ENCODE results near the gene SLC15A4. TPM values are rescaled to one million over a fixed set of nuclear protein-coding genes. Genes with fewer than 3 reads are reported as not detected.

SLC15A4 gene
- total RNA-seq, 1 donor from 2014 or later: 30.0 TPM

DNA sequence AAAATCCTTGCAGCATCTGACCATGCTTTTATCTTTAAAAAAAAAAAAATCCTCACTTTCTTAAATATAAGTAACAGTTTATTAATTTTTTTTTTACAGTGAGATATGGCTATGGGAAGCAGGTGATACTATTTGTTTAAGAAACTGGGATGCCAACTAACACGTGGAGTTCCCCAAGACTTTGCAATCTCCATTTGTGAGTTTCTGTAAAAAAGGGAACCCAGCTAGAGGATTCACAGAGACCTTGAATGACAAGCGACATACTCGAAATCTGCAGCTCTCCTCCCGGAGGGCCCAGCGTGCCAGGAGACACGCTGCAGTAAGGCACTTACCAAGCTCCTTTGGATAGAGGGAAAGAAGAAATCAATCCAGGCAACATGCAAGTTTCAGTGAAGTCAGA, 30.1 kb downstream of the SLC15A4 start:
- intact Hi-C loops (cut with DNase I): no loop called here
- peaks cover 78% of the 10 kb centered on the region for H3K36me3 ChIP-seq
- TF ChIP-seq, protein P1, sequence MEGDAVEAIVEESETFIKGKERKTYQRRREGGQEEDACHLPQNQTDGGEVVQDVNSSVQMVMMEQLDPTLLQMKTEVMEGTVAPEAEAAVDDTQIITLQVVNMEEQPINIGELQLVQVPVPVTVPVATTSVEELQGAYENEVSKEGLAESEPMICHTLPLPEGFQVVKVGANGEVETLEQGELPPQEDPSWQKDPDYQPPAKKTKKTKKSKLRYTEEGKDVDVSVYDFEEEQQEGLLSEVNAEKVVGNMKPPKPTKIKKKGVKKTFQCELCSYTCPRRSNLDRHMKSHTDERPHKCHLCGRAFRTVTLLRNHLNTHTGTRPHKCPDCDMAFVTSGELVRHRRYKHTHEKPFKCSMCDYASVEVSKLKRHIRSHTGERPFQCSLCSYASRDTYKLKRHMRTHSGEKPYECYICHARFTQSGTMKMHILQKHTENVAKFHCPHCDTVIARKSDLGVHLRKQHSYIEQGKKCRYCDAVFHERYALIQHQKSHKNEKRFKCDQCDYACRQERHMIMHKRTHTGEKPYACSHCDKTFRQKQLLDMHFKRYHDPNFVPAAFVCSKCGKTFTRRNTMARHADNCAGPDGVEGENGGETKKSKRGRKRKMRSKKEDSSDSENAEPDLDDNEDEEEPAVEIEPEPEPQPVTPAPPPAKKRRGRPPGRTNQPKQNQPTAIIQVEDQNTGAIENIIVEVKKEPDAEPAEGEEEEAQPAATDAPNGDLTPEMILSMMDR (IDR thresholded peaks at IDR 0.05): no peak
- no peak for DNase-seq
- no peaks in the 10 kb centered on the region for H3K27me3 ChIP-seq (ENCODE audit: low read depth)
- H3K4me3 ChIP-seq: no peak overlapping the region
- H3K4me1 ChIP-seq: peaks cover 24% of the 10 kb centered on the region
- no peaks in the 10 kb centered on the region for H3K9me3 ChIP-seq
- H3K27ac ChIP-seq: no peak overlapping the region
- ATAC-seq: no peak

DNA sequence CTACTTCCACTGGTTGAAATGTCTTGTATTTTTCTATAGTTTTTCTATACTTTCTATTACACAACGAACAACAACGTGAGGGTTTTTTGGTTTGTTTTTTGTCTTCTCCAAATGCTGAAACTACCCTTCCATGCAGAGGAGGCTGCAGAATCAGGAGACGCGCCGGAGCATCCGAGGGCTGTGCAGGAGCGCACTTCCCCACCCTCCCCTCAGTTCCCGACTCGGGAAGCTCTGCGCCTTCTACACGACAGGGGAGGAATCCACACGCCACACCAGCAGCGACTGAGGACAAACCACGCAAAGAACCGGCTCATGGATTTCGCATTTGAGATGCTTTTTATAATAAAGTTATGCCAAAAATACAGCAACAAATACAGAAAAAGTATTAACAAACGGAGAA, 30.9 kb downstream of the SLC15A4 start:
- Histone ChIP-seq H3K4me1 (peaks cover 24% of the 10 kb centered on the region), H3K36me3 (peaks cover 70% of the 10 kb centered on the region)
- intact Hi-C loops (cut with DNase I): no loop called here

DNA sequence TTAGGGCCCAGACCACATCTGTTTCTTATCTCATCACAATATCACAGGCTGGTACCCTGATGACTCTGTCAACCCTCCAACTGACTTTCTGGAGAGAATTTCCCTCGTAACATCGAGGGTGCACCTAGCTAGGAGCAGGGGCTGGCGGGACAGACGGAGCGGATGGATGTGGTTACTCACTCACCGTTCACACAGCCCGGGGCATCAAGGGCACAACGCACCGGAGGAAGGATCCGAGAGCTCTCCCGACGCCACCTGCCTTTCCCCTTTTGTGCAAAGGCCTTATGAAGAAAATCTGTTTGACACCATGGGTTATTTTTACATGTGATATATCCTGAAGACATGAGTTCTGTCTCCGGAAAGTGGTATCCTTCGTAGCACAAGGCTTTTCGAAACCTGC, 31.4 kb downstream of the SLC15A4 start:
- no peak for ATAC-seq
- intact Hi-C loops (cut with DNase I): no loop called here
- Histone ChIP-seq H3K36me3 (peaks cover 65% of the 10 kb centered on the region), H3K27me3 (ENCODE audit: low read depth) (no peaks in the 10 kb centered on the region), H3K27ac (no peak overlapping the region), H3K9me3 (no peaks in the 10 kb centered on the region), H3K4me1 (peaks cover 24% of the 10 kb centered on the region), H3K4me3 (no peak overlapping the region)
- TF ChIP-seq, protein P1 (IDR thresholded peaks at IDR 0.05): no peak
- peak; percentile 34 for DNase-seq

More for the DNA sequence above, 30.9 kb downstream of the SLC15A4 start:
- Histone ChIP-seq H3K27ac (no peak overlapping the region), H3K9me3 (no peaks in the 10 kb centered on the region), H3K27me3 (ENCODE audit: low read depth) (no peaks in the 10 kb centered on the region), H3K4me3 (no peak overlapping the region)
- ATAC-seq: no peak
- DNase-seq: peak; percentile 26
- TF ChIP-seq, protein P1 (IDR thresholded peaks at IDR 0.05): no peak

DNA sequence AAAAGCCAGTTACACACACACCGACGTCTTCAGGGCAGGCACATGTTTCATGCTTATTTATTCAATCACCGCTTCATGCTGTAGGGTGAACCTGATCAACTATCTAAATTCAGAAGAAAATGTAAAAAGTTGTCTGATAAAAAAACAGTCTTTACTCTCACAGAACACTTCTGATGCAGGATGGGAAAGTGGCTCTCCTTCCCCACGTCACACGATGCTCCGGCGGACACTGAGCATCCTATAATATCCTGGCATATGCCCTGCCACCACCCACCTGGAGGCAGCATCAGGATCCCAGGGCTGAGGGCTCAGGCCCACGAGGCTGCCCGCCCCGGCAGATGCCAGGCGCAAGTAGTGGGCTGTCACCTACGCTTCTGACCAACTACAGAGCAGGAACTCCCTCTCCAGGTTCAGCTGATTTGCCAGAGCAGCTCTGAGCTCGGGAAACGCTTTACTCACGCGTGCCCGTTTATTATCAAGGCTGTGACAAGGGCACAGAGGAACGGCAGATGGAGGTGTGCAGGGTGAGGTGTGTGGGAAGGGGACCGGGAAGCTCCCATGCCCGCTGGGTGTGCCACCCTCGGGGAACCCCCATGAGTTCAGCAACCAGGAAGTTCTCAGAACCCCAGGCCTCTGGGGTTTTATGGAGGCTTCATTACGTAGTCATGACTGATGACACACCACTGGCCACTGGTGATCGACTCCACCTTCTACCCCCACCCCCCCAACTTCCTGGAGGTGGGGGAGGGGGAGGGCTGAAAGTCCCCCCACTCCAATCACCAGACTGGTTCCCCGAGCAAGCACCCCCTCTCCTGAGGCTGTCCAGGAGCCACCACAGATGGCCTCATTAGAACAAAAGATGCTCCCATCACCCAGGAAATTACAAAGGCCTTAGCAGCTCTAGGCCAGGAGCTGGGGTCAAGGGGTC, 32.1 kb downstream of the SLC15A4 start:
- Histone ChIP-seq H3K4me3 (no peak overlapping the region), H3K27ac (no peak overlapping the region), H3K4me1 (peaks cover 24% of the 10 kb centered on the region), H3K27me3 (ENCODE audit: low read depth) (no peaks in the 10 kb centered on the region), H3K36me3 (peaks cover 58% of the 10 kb centered on the region), H3K9me3 (no peaks in the 10 kb centered on the region)
- TF ChIP-seq, protein P1 (IDR thresholded peaks at IDR 0.05): no peak
- ATAC-seq (peak in 1 of 2 donors; percentile 18), DNase-seq (no peak)
- intact Hi-C loops (cut with DNase I): no loop called here

DNA sequence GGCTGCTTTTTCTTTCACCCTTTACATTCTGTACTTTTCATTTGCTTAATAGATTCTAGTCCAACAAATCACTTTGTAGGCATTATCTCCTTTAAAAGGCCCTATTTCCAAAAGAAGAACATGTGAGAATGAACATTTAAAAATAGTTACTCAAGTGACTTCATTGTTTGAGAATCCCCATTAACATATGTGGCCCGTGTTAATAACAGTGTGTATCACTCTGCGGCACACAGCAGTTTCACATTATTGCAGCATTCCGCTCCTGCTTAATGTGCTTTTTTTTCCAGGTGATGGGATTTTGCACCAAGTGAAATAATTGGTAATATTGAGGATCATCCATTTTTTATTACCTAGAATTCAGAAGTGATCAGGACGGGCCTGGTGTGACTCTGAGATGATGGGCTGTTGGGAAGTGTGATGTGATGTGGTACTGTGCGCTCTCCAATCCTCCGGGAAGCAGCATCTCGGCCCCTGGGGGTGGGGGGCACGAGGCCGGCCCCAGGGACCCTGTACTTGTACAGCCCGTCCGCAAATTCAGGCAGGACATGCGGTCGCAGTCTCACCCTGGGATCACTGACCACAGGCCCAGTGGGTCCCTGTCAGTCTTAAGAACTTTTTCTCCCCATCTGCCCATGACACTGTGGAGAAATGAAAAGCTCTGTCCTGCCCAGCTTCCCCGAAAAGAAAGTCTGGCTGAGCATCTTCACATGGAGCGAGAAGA, 32.9 kb downstream of the SLC15A4 start:
- Histone ChIP-seq H3K36me3 (peaks cover 52% of the 10 kb centered on the region), H3K27ac (no peak overlapping the region), H3K4me3 (no peak overlapping the region), H3K27me3 (ENCODE audit: low read depth) (no peaks in the 10 kb centered on the region), H3K4me1 (peaks cover 22% of the 10 kb centered on the region), H3K9me3 (no peaks in the 10 kb centered on the region)
- intact Hi-C loops (cut with DNase I): no loop called here
- DNase-seq: no peak
- no peak for ATAC-seq
- TF ChIP-seq, protein P1 (IDR thresholded peaks at IDR 0.05): no peak
